Globus pallidus (tissue), 1 donor: Measurements from ENCODE around the gene CELF5.
"Not testable (repeated sequence)": the region's sequence is repeated elsewhere in the genome, so short reads cannot be mapped to it uniquely, and the experiment has no call there.

ENCODE experiments used
- DNase-seq: peaks from one replicate; pipeline ENCODE4 v3.0.0-alpha.2; 2015; ENCODE audit warnings: low spot score

The CELF5 gene

DNA sequence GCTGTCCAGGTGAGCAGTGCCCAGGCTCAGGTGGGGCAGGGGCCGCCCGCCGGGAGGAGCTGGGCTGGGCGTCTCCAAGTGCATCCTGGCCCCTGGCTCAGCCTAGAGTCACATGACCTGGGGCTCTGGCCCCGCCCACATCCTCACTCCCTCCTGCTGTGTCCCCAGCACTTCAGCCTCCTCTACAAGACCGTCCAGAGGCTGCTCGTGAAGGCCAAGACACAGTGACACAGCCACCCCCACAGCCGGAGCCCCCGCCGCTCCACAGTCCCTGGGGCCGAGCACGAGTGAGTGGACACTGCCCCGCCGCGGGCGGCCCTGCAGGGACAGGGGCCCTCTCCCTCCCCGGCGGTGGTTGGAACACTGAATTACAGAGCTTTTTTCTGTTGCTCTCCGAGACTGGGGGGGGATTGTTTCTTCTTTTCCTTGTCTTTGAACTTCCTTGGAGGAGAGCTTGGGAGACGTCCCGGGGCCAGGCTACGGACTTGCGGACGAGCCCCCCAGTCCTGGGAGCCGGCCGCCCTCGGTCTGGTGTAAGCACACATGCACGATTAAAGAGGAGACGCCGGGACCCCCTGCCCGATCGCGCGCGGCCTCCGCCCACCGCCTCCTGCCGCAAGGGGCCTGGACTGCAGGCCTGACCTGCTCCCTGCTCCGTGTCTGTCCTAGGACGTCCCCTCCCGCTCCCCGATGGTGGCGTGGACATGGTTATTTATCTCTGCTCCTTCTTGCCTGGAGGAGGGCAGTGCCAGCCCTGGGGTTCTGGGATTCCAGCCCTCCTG lies 16.8 kb upstream of the CELF5 start:
- DNase-seq, result no peak

DNA sequence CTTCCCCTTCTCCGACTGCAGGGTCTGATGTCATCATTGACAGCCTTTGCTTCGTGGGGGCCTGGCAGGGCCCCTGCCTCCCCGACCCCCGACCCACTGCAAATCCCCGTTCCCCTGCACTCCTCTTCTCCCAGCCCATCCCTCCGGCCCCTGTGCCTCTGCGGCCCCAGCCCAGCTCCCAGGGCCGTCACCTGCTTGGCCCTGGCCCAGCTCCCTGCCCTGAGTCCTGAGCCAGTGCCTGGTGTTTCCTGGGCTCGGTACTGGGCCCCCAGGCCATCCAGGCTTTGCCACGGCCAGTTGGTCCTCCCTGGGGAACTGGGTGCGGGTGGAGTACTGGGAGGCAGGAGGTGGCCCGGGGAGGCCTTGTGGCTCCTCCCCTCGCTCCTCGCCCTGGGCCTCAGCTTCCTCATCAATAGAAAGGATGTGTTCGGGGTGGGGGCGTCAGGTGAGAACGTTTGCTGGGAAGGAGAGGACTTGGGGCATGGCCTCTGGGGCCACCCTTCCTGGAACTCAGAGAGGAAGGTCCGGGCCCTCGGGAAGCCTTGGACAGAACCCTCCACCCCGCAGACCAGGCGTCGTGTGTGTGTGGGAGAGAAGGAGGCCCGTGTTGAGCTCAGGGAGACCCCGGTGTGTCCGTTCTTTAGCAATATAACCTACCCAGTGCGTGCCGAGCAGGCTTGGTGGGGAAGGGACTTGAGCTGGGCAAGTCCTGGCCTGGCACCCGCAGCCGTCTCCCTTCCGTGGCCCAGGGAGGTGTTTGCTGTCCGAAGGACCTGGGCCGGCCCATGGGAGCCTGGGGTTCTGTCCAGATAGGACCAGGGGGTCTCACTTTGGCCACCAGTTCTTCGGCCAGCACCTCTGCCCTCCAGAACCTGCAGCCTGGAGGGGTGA lies 15.9 kb upstream of the CELF5 start:
- no peak for DNase-seq

DNA sequence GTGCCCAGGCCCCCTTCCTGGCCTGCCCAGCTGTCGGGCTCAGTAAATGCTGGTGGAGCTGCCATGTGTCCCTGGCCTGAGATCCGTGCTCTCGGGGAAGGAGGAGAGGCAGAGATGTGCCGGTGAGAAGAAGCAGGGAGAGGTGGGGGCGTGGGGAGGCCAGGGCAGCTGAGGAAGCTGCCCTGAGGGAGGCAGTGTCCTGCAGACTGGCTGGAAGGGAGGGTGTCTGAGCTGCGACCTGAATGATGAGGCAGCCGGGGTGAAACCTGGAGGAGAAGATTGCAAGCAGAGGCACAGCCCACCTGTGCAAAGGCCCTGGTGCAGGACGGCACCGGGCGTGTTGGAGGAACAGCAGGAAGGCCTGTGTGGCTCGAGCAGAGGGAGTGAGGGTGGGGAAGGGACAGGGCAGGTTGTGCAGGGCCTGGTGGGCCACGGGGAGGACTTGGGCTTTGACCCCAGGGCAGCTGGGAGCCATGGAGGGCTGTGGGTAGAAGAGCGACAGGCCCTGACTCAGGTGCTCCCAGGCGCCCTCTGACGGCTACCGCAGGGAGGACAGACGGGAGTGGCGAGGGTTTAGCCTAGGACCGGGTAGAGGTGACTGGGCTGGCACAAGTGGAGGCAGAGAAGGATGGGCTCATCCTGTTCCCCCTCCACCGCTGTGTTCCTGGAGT lies 14.0 kb upstream of the CELF5 start:
- DNase-seq, result no peak

DNA sequence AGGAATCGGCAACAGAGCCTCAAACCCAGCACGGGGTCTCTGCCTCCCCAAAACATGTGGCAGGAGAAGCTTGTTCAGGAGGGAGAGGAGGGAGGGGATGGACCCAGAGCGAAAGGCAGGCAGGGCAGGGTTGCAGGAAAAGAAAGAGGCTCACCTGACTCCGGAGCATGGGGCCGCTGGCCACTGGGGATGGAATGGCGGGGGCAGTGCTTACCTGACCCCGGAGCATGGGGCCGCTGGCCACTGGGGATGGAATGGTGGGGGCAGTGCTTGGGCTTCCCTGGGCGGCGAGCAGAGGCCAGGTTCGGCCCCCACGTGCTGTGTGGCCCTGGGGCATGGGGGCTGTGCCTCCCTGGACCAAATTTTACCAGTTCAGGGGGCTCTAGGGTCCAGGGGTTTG lies 13.3 kb upstream of the CELF5 start:
- no peak for DNase-seq

DNA sequence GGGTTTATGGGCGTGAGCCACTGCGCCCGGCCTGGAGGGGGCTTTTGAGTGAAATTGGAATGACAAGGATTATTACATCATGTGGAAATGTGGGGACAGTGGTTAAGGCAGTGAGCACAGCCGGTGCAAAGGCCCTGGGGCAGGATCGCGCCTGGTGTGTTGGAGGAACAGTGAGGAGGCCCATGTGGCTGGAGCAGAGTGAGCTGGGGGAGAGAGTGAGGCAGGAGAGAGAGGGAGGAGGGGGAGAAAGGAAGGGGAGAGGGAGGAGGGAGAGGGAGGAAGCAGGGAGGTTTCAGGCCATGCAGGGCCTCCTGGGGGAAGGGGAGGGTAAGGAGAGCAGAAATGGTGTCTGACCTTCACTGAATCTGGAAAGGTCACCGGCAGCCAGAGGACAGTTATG lies 11.3 kb upstream of the CELF5 start:
- no peak for DNase-seq

DNA sequence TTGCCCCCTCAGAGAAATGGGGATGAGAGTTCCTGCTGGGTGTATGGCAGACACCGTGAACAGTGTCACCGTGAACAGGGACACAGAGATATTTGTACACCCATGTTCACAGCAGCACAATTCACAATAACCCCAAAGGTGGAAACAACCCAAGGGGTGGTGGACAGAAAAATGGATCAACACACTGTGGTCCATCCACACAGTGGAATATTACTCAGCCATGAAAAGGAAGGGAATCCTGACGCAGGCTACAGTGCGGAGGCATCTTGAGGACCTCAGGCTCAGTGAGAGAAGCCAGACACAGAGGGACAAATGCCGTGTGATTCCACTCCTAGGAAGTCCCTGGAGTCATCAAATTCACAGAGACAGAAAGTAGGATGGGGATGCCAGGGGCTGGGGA lies 7.6 kb upstream of the CELF5 start:
- DNase-seq, result no peak

DNA sequence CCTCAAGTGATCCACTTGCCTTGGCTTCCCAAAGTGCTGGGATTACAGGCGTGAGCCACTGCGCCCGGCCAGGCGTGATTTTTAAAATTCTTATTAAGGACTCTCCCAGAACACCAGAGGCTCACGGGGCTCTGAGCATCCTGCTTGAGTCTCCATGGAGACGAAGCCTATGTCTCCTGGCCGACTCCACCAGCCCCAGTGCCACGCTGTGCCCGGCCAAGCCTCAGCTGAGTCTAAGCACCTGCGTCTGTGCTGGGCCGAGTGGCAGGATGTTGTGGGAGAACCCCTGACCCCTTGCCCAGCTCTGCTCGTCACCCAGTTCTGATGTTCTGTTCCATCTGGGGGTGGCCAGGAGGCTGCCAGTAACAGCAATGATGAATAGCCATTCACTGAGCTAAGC lies 3.9 kb upstream of the CELF5 start:
- no peak for DNase-seq

DNA sequence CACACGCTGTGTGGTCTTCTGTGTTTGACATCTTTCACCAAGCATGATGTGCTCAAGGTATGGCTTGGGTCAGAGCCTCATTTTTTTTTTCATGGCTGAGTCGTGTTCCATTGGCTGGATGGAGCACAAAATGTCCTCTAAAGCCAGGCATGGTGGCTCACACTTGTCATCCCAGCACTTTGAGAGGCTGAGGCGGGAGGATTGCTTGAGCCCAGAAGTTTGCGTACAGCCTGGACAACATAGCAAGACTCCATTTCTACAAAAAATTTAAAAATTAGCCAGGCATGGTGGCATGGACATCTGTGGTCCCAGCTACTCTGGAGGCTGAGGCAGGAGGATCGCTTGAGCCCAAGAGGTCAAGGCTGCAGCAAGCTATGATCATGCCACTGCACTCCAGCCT lies 2.9 kb upstream of the CELF5 start:
- not testable (repeated sequence) for DNase-seq

DNA sequence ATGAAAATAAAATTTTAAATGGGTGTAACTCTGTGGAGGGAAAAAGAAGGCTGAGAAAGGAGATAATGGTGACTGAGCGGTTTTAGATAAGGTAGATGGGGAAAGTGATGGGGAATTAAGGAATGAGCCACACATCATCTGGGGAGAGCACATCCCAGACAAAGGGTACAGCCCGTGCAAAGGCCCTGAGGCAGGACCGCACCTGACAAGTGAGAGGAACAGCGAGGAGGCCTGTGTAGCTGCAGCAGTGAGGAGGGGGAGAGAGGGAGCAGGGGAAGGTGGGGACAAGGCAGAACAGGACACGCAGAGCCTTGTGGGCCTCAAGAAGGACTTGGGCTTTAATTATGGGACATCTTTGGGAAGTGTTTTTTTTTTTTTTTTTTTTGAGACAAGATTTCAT lies 1.8 kb upstream of the CELF5 start:
- no peak for DNase-seq

DNA sequence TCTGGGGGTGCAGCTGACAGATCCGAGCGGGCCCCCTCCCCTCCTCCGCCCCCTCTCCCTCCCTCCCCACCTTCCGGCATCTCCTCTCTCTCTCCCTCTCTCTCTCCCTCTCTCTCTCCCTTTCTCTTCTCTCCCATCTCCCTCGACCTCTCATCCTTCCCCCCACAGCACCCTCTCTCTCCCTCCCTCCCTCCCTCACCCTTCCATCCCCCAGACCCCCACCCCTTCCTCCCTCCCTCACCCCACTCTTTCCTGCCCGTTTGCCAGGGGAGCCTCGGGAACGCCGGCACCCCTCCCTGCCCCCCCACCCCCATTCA lies 666 bp downstream of the CELF5 start:
- no peak for DNase-seq

DNA sequence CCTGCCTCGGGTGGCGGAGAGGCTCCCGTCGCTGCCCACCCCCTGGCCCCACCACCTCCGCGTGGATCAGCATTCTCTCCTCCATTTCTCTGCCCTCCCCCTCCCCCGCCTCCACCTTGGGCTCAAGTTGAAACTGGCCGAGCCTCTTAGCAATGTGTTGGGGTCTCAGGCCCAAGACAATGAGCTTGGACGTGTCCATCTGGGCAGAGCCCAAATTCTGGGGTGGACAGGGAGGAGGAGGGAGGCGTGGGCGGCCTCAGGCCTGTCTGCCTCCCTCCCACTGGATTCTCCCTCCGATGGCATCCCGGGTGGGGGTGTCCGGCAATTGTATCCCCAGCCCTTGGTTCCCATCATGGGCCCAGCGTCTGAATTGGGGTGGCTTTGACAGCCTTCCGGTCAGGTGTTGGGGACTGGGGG lies 1.2 kb downstream of the CELF5 start:
- DNase-seq, result no peak

DNA sequence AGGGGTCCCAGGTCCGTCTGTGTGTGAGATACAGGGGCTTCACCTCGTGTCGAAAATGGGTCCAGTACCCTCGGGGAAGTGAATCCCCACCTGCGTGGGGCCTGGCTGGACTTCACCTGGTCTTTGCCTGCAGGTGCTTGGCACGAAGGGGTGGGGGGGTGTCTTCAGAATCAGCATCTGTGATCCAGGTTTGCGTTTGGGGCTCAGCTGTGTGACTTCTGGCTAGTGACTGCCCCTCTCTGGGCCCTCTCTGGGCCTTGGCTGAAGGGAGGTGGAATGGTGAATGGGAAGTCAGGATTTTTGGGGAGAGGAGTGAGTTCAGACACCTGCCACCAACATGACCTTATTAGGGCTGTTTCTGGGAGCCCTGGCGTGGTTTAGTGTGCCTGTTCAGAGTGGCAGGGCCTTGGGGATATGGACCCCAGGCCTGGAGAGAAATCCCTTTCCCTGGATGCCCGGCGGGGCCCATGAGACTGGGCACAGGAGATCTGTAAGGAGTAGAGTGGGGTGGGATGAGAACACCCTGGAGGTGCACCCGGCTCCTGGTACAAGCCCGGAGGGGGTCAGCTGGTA lies 2.7 kb downstream of the CELF5 start:
- DNase-seq, result no peak

DNA sequence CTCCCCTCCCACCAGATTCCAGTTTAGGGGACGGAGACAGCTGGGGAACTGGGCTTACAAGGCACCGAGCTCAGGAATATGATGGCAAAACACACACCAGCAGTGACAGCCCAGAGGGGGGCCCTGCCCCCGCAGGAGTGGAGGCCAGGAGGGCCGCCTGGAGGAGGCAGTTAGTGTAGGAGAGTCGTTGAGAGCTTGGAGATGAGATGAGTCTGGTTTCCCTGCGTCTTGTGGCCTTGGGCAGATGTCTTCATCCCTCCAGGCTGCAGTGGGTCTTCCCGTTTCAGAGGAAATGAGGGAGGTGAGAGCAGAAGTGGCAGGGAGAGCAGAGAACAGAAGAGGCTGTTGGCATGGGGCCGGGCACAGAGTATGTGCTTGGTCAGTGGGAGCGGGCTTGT lies 4.9 kb downstream of the CELF5 start:
- no peak for DNase-seq

DNA sequence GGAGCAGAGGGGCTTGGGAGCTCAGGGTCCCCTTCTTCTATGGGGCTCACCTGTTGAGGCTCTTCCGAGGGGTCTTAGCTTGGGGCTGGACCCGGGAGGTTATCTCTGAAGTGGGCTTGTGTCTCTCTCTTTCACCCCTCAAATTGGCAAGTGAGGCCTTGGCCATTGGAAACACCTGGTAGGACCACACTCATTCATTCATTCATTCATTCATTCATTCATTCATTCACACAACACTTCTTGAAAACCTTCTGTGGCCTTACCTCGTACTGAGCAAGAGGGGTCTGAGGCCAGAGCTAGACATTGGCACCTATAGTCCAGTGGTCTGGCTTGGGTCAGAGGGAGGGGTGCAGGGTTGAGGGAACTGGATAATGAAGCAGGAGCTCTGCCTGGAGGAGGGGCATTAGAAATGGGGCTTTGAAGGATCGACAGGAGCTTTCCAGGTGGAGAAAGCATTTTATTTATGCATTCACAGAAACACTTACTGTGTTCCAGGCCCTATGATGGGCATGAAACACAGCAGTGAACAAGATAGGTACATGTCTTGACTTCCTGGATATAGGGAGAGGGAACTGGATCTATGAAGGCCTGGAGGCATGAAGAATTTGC lies 5.5 kb downstream of the CELF5 start:
- no peak for DNase-seq

DNA sequence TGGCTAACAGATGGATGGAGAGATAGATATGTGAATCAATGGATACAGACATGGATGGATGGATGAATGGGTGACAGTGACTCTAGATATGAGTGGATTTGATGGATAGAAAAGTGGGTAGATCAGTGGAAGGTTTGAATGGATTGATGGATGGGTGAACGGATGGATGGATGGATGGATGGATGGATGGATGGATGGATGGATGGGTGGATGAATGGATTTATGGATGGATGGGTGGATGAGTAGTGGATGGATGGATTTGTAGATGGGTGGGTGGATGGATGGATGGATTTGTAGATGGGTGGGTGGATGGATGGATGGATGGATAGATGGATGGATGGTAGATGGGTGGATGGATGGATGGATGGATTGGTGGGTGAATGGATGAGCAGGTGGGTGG lies 6.8 kb downstream of the CELF5 start:
- DNase-seq, result no peak

DNA sequence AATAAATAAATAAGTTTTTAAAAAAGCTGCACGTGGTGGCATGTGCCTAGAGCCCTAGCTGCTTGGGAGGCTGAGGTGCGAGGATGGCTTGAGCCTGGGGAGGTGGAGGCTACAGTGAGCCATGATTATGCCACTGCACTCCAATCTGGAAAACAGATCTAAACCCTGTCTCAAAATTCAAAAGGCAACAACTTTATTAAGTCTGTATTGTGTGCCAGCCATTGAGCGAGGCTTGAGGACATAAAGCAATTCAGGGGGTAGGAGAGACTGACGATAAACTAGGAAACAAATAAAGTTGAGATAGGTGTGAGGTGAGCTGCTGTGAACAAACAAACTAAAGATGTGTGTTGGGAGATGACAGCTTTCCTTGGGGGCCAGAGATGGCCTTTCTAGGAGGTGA lies 8.7 kb downstream of the CELF5 start:
- no peak for DNase-seq

DNA sequence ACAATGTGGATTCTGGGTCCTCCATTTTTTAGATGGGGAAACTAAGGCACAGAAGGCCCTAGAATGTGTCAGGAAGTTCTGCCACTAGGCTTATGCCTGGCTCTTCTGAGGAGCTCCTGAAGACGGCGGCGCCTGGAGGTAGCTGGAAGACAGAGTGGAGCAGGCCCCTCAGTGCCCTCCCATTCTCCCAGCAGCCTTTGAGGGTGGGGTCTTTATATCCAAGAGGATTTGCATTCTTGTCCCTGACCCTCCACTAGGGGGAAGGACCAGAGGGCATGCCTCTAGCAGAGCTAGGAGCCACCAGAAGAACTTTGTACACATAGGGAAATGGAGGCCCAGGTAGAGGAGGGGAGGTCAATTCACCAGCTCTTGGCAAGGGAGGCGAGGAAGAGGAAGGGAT lies 9.4 kb downstream of the CELF5 start:
- DNase-seq, result no peak

DNA sequence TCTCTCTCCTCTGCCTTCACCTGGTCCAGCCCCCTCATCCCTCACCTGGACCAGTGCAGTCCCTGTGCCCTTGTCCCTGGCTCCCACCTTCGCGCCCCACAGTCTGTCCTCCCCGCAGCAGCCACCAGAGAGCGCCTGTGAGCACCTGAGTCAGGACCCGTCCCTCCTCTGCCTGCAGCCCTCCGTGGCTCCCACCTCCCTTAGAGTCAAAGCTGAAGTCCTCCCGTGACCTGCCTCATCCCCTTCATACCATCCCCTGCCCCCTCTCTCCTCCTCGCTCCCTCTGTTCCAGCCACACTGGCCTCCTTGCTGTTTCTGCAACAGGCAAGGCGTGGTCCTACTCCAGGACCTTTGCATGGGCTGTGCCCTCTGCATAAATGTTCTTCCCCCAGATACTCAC lies 10.3 kb downstream of the CELF5 start:
- no peak for DNase-seq

DNA sequence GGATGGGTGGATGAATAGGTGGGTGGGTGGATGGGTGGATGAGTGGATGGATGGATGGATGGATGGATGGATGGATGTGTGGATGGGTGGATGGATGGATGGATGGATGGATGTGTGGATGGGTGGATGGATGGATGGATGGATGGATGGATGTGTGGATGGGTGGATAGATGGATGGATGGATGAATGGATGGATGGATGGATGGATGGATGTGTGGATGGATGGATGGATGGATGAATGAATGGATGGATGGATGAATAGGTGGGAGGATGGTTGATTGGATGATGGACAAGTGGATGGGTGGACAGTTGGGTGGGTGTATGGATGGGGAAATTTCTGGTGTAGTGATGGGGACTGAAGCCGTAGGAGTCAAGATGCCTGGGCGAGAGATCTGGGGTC lies 11.1 kb downstream of the CELF5 start:
- not testable (repeated sequence) for DNase-seq

DNA sequence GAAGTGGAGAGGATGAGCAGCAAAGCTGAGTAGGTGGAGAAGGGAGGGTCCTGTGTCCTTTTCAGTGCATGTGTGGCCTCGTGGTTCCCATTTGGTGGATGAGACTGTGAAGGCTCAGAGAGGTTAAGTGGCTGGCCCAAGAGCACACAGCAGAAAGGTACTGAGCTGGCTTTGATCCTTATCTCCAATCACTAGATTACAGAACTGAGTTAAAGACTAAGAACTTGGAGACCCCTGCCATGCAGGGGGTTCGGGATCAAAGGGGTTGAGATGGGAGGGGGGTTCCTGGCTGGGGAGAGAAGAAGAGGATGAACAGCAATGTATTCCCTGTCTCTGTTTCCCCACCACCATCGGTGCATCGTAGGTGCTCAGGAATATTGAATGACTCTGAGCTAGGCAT lies 11.8 kb downstream of the CELF5 start:
- no peak for DNase-seq

DNA sequence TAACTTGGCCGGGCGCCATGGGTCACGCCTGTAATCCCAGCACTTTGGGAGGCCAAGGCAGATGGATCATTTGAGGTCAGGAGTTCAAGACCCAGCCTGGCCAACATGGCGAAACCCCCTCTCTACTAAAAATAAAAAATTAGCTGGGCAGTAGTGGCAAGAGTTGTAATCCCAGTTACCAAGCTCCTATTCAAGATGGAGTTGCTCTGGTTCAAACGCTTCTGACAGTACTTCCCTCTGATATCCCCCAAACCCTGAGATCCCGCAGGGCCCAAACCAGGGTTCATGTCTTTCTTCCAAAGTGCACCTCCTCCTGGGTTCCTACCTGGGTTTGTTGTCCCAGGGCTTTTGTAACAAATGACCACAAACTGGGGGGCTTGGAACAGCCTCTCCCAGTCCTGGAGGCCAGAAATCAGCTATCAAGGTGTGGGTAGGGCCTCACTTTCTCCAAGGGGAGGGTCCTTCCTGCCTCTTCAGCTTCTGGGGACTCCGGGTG lies 13.7 kb downstream of the CELF5 start:
- DNase-seq, result no peak

DNA sequence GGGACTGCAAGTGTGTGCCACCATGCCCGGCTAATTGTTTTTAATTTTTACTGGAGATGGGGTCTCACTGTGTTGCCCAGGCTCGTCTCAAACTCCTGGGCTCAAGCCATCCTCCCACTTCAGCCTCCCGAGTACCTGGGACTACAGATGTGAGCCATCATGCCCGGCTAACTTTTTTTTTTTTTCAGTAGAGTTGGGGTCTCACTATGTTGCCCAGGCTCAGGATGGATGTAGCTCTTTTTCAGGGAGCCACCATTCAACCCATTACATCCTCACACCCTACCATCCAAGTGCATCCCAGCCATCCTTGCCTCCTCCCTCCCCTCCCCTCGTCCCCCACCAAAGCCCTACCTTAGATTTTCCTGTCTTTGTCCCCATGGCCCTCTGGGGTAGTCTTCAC lies 14.9 kb downstream of the CELF5 start:
- DNase-seq, result no peak
